Stomach (tissue), 9 donors: ENCODE measurements around the gene TNS3. TPM values are rescaled to one million over a fixed set of nuclear protein-coding genes. Genes with fewer than 3 reads are reported as not detected.

Source experiments
- DNase-seq, 2 donors: peaks; one replicate each; pipeline versions ENCODE4 v3.0.0 to v3.0.0-alpha.2; 2013 to 2019
- H3K27ac ChIP-seq, 5 donors: fragments of 200-600 bp in 4 of 5; sonication (generic) in 4 of 5; one replicate each; pipeline ENCODE4 v1.5.1; 2013 to 2019; ENCODE audit warnings: mild to moderate bottlenecking in 1 of 5, moderate library complexity in 1 of 5
- H3K27me3 ChIP-seq, 3 donors: fragments of 200-600 bp; sonication (generic); one replicate each; pipeline ENCODE4 v1.5.1; 2017 to 2019; ENCODE audit warnings: mixed run types in 1 of 3
- H3K36me3 ChIP-seq, 4 donors: fragments of 200-600 bp; sonication (generic); 1 replicate in 3 of 4; 2 replicates in 1 of 4; pipeline ENCODE4 v1.5.1; 2016 to 2019
- H3K4me1 ChIP-seq, 4 donors: fragments of 200-600 bp; sonication (generic); one replicate each; pipeline ENCODE4 v1.5.1; 2016 to 2019
- H3K4me3 ChIP-seq, 4 donors: fragments of 200-600 bp; sonication (generic) in 3 of 4; one replicate each; pipeline ENCODE4 v1.5.1; 2016 to 2019; ENCODE audit warnings: mild to moderate bottlenecking in 1 of 4
- H3K9me3 ChIP-seq, 4 donors: fragments of 200-600 bp; sonication (generic); one replicate each; pipeline ENCODE4 v1.5.1; 2016 to 2019
- EP300 ChIP-seq: sonication (generic); formaldehyde crosslinking; IDR thresholded peaks from one replicate; pipeline ENCODE4 v1.6.1; 2017; ENCODE audit warnings: antibody characterized with exemption
- POLR2A ChIP-seq, 4 donors: fragments of 450-650 bp; IDR thresholded peaks; one replicate each; pipeline ENCODE4 v1.6.1; 2016; ENCODE audit warnings: antibody characterized with exemption in 4 of 4, control low read depth in 2 of 4, mild to moderate bottlenecking in 1 of 4, moderate library complexity in 1 of 4
- POLR2AphosphoS5 ChIP-seq, 3 donors: sonication (generic); formaldehyde crosslinking; IDR thresholded peaks; one replicate each; pipeline ENCODE4 v1.6.1; 2016; ENCODE audit warnings: antibody characterized with exemption in 3 of 3
- WGBS, 5 donors: extraction: QIAGEN DNeasy Blood & Tissue Kit in 3 of 5; methylation state at CpG; one replicate each; pipeline versions ENCODE4 v1.1.5 to v1.1.7; 2013 to 2018; 5-methylcytosine and 5-hydroxymethylcytosine counted together
- intact Hi-C: fragments of 100-400 bp; cut with DNase I; formaldehyde crosslinking; loops from one replicate; pipeline ENCODE4 v1.15.1; 2023; ENCODE audit warnings: low total_unique reads
- polyA plus RNA-seq, 3 donors: library from polyadenylated mRNA; stranded (reverse); fragments of 200-250 nt; gene quantifications; one replicate each; pipeline ENCODE4 v1.2.3, GENCODE V29; 2013
- total RNA-seq, 5 donors: library from RNA; depleted of rRNA; stranded (reverse); fragments of >200 nt; gene quantifications; one replicate each; pipeline versions ENCODE4 v1.1.0 to v1.2.3, GENCODE V29; 2014 to 2016
- TF ChIP-seq, protein P1 (sequence below), 7 experiments: fragments of 450-650 bp in 4 of 7; fragments of 200-600 bp in 3 of 7; sonication (generic) in 3 of 7; IDR thresholded peaks; one replicate each; pipeline ENCODE4 v1.5.1; 2016 to 2019; ENCODE audit warnings: antibody characterized with exemption in 7 of 7, control low read depth in 2 of 7, mild to moderate bottlenecking in 1 of 7
- donor health status: healthy with polysubstance abuse.
- donor health status: Bipolar disorder and iron deficiency.
- donor health status: healthy.

Gene TNS3
- total and polyA plus RNA-seq, 8 donors: 10.0 to 105 (median 41.0) TPM

DNA sequence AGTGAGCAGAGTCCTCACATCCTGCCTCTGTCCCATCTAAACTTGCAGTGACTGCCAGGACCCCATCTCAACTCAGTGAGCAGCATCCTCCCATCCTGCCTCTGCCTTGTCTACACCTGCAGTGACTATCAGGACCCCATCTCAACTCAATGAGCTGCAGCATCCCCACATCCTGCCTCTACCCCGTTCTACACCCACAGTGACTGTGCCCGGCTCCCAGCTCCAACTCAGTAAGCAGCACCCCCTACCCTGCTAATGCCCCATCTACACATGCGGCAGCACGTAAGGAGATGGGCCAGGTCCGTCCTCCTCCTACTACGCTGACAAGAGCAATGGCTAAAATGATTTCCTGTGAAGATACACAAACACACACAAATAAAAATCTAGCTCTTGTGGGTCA is 65.5 kb downstream of the TNS3 start:
- WGBS, 5 donors: 93 to 98% (median 94%) methylated on average over 6 of the region's 6 CpGs
- Histone ChIP-seq H3K4me1 (peaks cover 44 to 82% (median 66%) of the 10 kb centered on the region in 4 donors), H3K36me3 (peaks cover 0 to 9% (median 1%) of the 10 kb centered on the region in 4 donors), H3K4me3 (no peak overlapping the region), H3K27ac (peak overlapping the region in 2 of 5 donors; percentile 27 to 75), H3K27me3 (no peaks in the 10 kb centered on the region), H3K9me3 (no peaks in the 10 kb centered on the region)
- DNase-seq: no peak
- no peak for TF ChIP-seq POLR2AphosphoS5 (IDR thresholded peaks at IDR 0.05)
- TF ChIP-seq EP300: no peak
- TF ChIP-seq, protein P1, sequence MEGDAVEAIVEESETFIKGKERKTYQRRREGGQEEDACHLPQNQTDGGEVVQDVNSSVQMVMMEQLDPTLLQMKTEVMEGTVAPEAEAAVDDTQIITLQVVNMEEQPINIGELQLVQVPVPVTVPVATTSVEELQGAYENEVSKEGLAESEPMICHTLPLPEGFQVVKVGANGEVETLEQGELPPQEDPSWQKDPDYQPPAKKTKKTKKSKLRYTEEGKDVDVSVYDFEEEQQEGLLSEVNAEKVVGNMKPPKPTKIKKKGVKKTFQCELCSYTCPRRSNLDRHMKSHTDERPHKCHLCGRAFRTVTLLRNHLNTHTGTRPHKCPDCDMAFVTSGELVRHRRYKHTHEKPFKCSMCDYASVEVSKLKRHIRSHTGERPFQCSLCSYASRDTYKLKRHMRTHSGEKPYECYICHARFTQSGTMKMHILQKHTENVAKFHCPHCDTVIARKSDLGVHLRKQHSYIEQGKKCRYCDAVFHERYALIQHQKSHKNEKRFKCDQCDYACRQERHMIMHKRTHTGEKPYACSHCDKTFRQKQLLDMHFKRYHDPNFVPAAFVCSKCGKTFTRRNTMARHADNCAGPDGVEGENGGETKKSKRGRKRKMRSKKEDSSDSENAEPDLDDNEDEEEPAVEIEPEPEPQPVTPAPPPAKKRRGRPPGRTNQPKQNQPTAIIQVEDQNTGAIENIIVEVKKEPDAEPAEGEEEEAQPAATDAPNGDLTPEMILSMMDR (IDR thresholded peaks at IDR 0.05): no peak
- no peak for TF ChIP-seq POLR2A (IDR thresholded peaks at IDR 0.05)
- intact Hi-C loops: no loop called here

DNA sequence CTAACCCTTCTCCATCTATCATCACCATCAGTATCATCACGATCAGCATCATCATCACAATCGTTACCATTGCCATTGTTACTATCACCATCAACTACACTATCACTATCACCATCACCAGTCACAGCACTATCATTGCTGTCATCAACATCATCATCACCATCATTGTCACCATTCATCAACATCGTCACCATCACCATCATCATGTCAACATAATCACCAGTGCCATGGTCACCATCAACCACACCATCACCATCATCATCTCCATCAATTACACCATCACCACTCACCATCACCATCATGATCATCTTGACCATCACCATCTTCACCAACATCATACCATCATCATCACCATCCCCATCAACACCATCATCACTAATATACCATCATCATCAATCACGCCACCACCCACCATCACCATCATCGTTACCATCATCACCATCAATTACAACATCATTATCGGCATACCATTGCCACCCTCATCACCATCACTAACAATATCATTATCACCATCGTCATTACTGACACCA is 66.5 kb downstream of the TNS3 start:
- no peak overlapping the region for H3K4me3 ChIP-seq
- H3K9me3 ChIP-seq: no peaks in the 10 kb centered on the region
- TF ChIP-seq POLR2A (IDR thresholded peaks at IDR 0.05): no peak
- TF ChIP-seq EP300: no peak
- no peak for TF ChIP-seq POLR2AphosphoS5 (IDR thresholded peaks at IDR 0.05)
- TF ChIP-seq, protein P1 (IDR thresholded peaks at IDR 0.05): no peak
- DNase-seq: no peak
- intact Hi-C loops: no loop called here
- peaks cover 36 to 78% (median 59%) of the 10 kb centered on the region in 4 donors for H3K4me1 ChIP-seq
- no peak overlapping the region for H3K27ac ChIP-seq
- 96 to 98% (median 97%) methylated on average over 7 of the region's 7 CpGs for WGBS, 5 donors
- peaks cover 0 to 3% (median 0%) of the 10 kb centered on the region in 4 donors for H3K36me3 ChIP-seq
- no peaks in the 10 kb centered on the region for H3K27me3 ChIP-seq

DNA sequence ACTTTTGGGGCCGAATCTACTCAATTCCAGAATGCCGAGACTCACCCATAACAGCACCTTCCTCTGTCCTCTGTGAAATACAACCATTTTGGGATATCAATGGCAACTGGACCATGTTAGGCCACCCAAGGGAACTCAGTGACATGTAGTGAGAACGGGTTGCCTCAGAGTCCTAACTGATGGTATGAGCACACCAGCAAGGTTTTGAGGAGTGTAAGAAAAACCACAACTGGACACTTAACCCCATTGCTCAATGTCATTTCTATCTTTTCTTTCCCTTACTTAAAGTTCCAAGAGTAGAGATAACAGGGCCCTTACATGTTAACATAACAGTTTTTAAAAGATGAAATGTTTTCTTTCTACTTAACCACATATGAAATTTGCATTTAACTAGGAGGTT is 67.1 kb downstream of the TNS3 start:
- DNase-seq: no peak
- Histone ChIP-seq H3K9me3 (no peaks in the 10 kb centered on the region), H3K4me1 (peaks cover 36 to 72% (median 56%) of the 10 kb centered on the region in 4 donors), H3K27me3 (no peaks in the 10 kb centered on the region), H3K27ac (peak overlapping the region in 2 of 5 donors; percentile 57 to 72), H3K4me3 (no peak overlapping the region), H3K36me3 (peaks cover 0 to 3% (median 0%) of the 10 kb centered on the region in 4 donors)
- intact Hi-C loops: no loop called here
- 78 to 95% (median 94%) methylated on average over 3 of the region's 3 CpGs for WGBS, 5 donors
- TF ChIP-seq EP300: no peak
- TF ChIP-seq, protein P1 (IDR thresholded peaks at IDR 0.05): no peak
- no peak for TF ChIP-seq POLR2A (IDR thresholded peaks at IDR 0.05)
- TF ChIP-seq POLR2AphosphoS5 (IDR thresholded peaks at IDR 0.05): no peak

DNA sequence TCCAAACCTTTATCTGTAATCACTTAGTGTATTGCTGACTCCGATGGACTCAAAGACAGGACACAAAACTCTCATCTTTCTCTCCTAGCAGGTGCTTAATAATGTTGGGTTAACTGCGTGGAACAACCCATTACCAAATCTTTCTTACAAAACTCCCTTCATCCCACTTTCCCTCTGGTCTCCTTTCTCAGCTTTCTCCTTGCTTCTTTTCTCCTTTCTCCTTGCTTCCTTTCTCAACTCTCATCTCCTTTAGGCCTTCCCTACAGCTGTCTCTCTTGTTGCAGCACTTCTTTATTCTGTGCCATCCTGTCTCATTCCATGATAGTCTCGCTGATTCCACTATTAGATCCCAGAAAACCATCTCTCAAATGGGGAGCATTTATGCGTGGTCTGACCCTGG is 67.5 kb downstream of the TNS3 start:
- no peak for DNase-seq
- WGBS, 5 donors: 73 to 86% (median 80%) methylated on average over 4 of the region's 4 CpGs
- intact Hi-C loops: no loop called here
- no peak overlapping the region for H3K4me3 ChIP-seq
- TF ChIP-seq POLR2AphosphoS5 (IDR thresholded peaks at IDR 0.05): no peak
- TF ChIP-seq EP300: no peak
- TF ChIP-seq POLR2A (IDR thresholded peaks at IDR 0.05): no peak
- TF ChIP-seq, protein P1 (IDR thresholded peaks at IDR 0.05): no peak
- H3K36me3 ChIP-seq: peaks cover 0 to 3% (median 1%) of the 10 kb centered on the region in 4 donors
- no peaks in the 10 kb centered on the region for H3K27me3 ChIP-seq
- H3K9me3 ChIP-seq: no peaks in the 10 kb centered on the region
- H3K4me1 ChIP-seq: peaks cover 36 to 70% (median 54%) of the 10 kb centered on the region in 4 donors
- H3K27ac ChIP-seq: peak overlapping the region in 4 of 5 donors; percentile 39 to 72 (median 50)
